Aorta (tissue), 5 donors: ENCODE results near the gene PLEKHO1. TPM values are rescaled to one million over a fixed set of nuclear protein-coding genes. Genes with fewer than 3 reads are reported as not detected.
A peak's percentile ranks its signal among the peaks of the same experiment; 100 is the strongest.
"Not testable (repeated sequence)": the region's sequence is repeated elsewhere in the genome, so short reads cannot be mapped to it uniquely, and the experiment has no call there.

Experiments used
- ATAC-seq: fragments of 200-7000 bp; cut with Tn5 transposase; one replicate; pipeline ENCODE4 v1.9.1; 2022; ENCODE audit warnings: moderate library complexity; ENCODE audit not compliant: low FRiP score
- DNase-seq, 2 donors: peaks; one replicate each; pipeline ENCODE4 v3.0.0-alpha.2; 2020
- H3K27ac ChIP-seq, 2 donors: one replicate each; pipeline ENCODE4 v1.5.1; 2013; ENCODE audit warnings: low read length in 2 of 2, mild to moderate bottlenecking in 2 of 2, moderate library complexity in 2 of 2, control low read depth in 1 of 2, inconsistent platforms in 1 of 2, low read depth in 1 of 2
- H3K27me3 ChIP-seq, 2 donors: one replicate each; pipeline ENCODE4 v1.6.1; 2013; ENCODE audit warnings: control low read depth in 1 of 2, low read length in 1 of 2, mild to moderate bottlenecking in 1 of 2, moderate library complexity in 1 of 2; ENCODE audit not compliant: insufficient read depth in 2 of 2, control insufficient read depth in 1 of 2
- H3K36me3 ChIP-seq, 2 donors: one replicate each; pipeline ENCODE4 v1.6.1; 2013; ENCODE audit warnings: control low read depth in 1 of 2, low read length in 1 of 2, mild to moderate bottlenecking in 1 of 2; ENCODE audit not compliant: insufficient read depth in 2 of 2, control insufficient read depth in 1 of 2
- H3K4me1 ChIP-seq, 2 donors: one replicate each; pipeline ENCODE4 v1.6.1; 2013; ENCODE audit warnings: low read length in 2 of 2, control low read depth in 1 of 2, mild to moderate bottlenecking in 1 of 2, moderate library complexity in 1 of 2; ENCODE audit not compliant: insufficient read depth in 2 of 2, control insufficient read depth in 1 of 2
- H3K4me3 ChIP-seq, 2 donors: one replicate each; pipeline ENCODE4 v1.5.1; 2013; ENCODE audit warnings: low read length in 2 of 2, control low read depth in 1 of 2, mild to moderate bottlenecking in 1 of 2
- H3K9me3 ChIP-seq: one replicate; pipeline ENCODE4 v1.6.1; 2013; ENCODE audit warnings: mild to moderate bottlenecking, low read length; ENCODE audit not compliant: control insufficient read depth
- WGBS, 2 donors: extraction: QIAGEN DNeasy Blood & Tissue Kit; methylation state at CpG; one replicate each; pipeline ENCODE4 v1.1.7; 2013; 5-methylcytosine and 5-hydroxymethylcytosine counted together
- intact Hi-C, 2 donors: fragments of 100-400 bp; cut with DNase I; formaldehyde crosslinking; loops; one replicate each; pipeline versions ENCODE4 v1.14.2 to v1.15.0; 2022
- polyA plus RNA-seq, 2 donors: library from polyadenylated mRNA; stranded (reverse); fragments of 200-250 nt; gene quantifications; one replicate each; pipeline ENCODE4 v1.2.3, GENCODE V29; 2013
- total RNA-seq, 2 donors: library from RNA; stranded (reverse); fragmentation: NEBNext Ultra II Directional; extraction: Animal tissue kit (Norgen Biotek cat#: 25700); gene quantifications; one replicate each; pipeline ENCODE4 v1.2.1, GENCODE V29; 2021
- donor health status: healthy with polysubstance abuse.
- donor health status: Bipolar disorder and iron deficiency.
- donor health status: DM: no; HTN: no; CAD: no.
- donor health status: DM: no; HTN: no; CAD: no.
- donor health status: DM: yes; HTN: yes; CAD: no.

Gene PLEKHO1
- total and polyA plus RNA-seq, 4 donors, result 56.6 to 146 (median 118) TPM

GRCh38 chr1:150176593-150176992, 26.9 kb downstream of the PLEKHO1 start:
- H3K4me1 ChIP-seq, result no peaks in the 10 kb centered on the region
- H3K36me3 ChIP-seq, result no peaks in the 10 kb centered on the region
- H3K27ac ChIP-seq, result no peak overlapping the region
- H3K4me3 ChIP-seq, result no peak overlapping the region
- H3K9me3 ChIP-seq, result no peaks in the 10 kb centered on the region
- no peak for ATAC-seq
- no peaks in the 10 kb centered on the region for H3K27me3 ChIP-seq
- WGBS, 2 donors, result 91% methylated on average over 3 of the region's 3 CpGs
- DNase-seq, result no peak
- intact Hi-C loops, result loop anchor here in 1 of 2 donors (5.0 kb wide), 1 partner anchor 279 kb away; the partner anchor contains the start of gene BOLA1

- ATAC-seq, result no peak
Observed at GRCh38 chr1:150178548-150178947, 28.8 kb downstream of the PLEKHO1 start.

GRCh38 chr1:150179867-150180266, 30.2 kb downstream of the PLEKHO1 start:
- WGBS, 2 donors, result 94 to 96% methylated on average over 7 of the region's 7 CpGs
- no peaks in the 10 kb centered on the region for H3K9me3 ChIP-seq
- no peaks in the 10 kb centered on the region for H3K27me3 ChIP-seq
- H3K36me3 ChIP-seq, result no peaks in the 10 kb centered on the region
- DNase-seq (no peak), ATAC-seq (no peak)
- H3K4me3 ChIP-seq, result no peak overlapping the region
- H3K27ac ChIP-seq, result no peak overlapping the region
- intact Hi-C loops, result loop anchor here in 1 of 2 donors (5.0 kb wide), 1 partner anchor 283 kb away; the partner anchor contains the start of gene BOLA1
- H3K4me1 ChIP-seq, result no peaks in the 10 kb centered on the region

More at GRCh38 chr1:150178548-150178947, 28.8 kb downstream of the PLEKHO1 start:
- Histone ChIP-seq H3K9me3 (no peaks in the 10 kb centered on the region), H3K4me1 (no peaks in the 10 kb centered on the region), H3K4me3 (no peak overlapping the region), H3K27me3 (no peaks in the 10 kb centered on the region), H3K27ac (no peak overlapping the region), H3K36me3 (no peaks in the 10 kb centered on the region)
- intact Hi-C loops, result loop anchor here in 1 of 2 donors (5.0 kb wide), 1 partner anchor 281 kb away; the partner anchor contains the start of gene BOLA1
- DNase-seq, result no peak

GRCh38 chr1:150180474-150180873, 30.8 kb downstream of the PLEKHO1 start:
- H3K9me3 ChIP-seq, result no peaks in the 10 kb centered on the region
- no peaks in the 10 kb centered on the region for H3K27me3 ChIP-seq
- ATAC-seq (no peak), DNase-seq (no peak)
- no peak overlapping the region for H3K4me3 ChIP-seq
- intact Hi-C loops, result no loop called here
- H3K36me3 ChIP-seq, result no peaks in the 10 kb centered on the region
- H3K4me1 ChIP-seq, result no peaks in the 10 kb centered on the region
- WGBS, 2 donors, result 76 to 90% methylated on average over 5 of the region's 5 CpGs
- H3K27ac ChIP-seq, result no peak overlapping the region

- Histone ChIP-seq H3K9me3 (no peaks in the 10 kb centered on the region), H3K27me3 (no peaks in the 10 kb centered on the region), H3K4me3 (no peak overlapping the region), H3K27ac (peak overlapping the region in 1 of 2 donors; percentile 47), H3K36me3 (no peaks in the 10 kb centered on the region), H3K4me1 (no peaks in the 10 kb centered on the region)
- 51 to 59% methylated on average over 11 of the region's 11 CpGs for WGBS, 2 donors
- no peak for ATAC-seq
- DNase-seq, result no peak
- intact Hi-C loops, result no loop called here
Observed at GRCh38 chr1:150182247-150182646, 32.5 kb downstream of the PLEKHO1 start.

GRCh38 chr1:150183061-150183460, 33.3 kb downstream of the PLEKHO1 start:
- Histone ChIP-seq H3K4me1 (no peaks in the 10 kb centered on the region), H3K9me3 (no peaks in the 10 kb centered on the region), H3K27ac (no peak overlapping the region), H3K4me3 (no peak overlapping the region), H3K27me3 (no peaks in the 10 kb centered on the region), H3K36me3 (no peaks in the 10 kb centered on the region)
- no peak for DNase-seq
- intact Hi-C loops, result no loop called here
- ATAC-seq, result no peak
- 83 to 85% methylated on average over 3 of the region's 3 CpGs for WGBS, 2 donors

GRCh38 chr1:150185481-150185880, 35.8 kb downstream of the PLEKHO1 start:
- ATAC-seq (no peak), DNase-seq (no peak)
- Histone ChIP-seq H3K9me3 (no peaks in the 10 kb centered on the region), H3K27ac (no peak overlapping the region), H3K36me3 (no peaks in the 10 kb centered on the region), H3K4me3 (no peak overlapping the region), H3K4me1 (no peaks in the 10 kb centered on the region), H3K27me3 (no peaks in the 10 kb centered on the region)
- 93 to 94% methylated on average over 7 of the region's 7 CpGs for WGBS, 2 donors
- intact Hi-C loops, result no loop called here

- 86 to 87% methylated on average over 7 of the region's 7 CpGs for WGBS, 2 donors
- H3K9me3 ChIP-seq, ATAC-seq, H3K4me1 ChIP-seq, H3K4me3 ChIP-seq, intact Hi-C loops, DNase-seq, H3K27me3 ChIP-seq, H3K36me3 ChIP-seq: not testable (repeated sequence)
- peak overlapping the region in 1 of 2 donors; percentile 91 for H3K27ac ChIP-seq
Observed at GRCh38 chr1:150186438-150186788, 36.7 kb downstream of the PLEKHO1 start.

- H3K36me3 ChIP-seq, result no peaks in the 10 kb centered on the region
- H3K27ac ChIP-seq, result peak overlapping the region; percentile 47 to 91
- H3K9me3 ChIP-seq, result no peaks in the 10 kb centered on the region
- H3K27me3 ChIP-seq, result no peaks in the 10 kb centered on the region
- WGBS, 2 donors, result 8 to 9% methylated on average over 10 of the region's 10 CpGs
- H3K4me1 ChIP-seq, result no peaks in the 10 kb centered on the region
- H3K4me3 ChIP-seq, result peak overlapping the region in 1 of 2 donors; percentile 50
- peak; percentile 78 for ATAC-seq
- intact Hi-C loops, result no loop called here
- peak in 1 of 2 donors; percentile 67 for DNase-seq
Observed at GRCh38 chr1:150186789-150187559, 37.3 kb downstream of the PLEKHO1 start.
